ENCODE results near the gene NKIRAS1. TPM values are rescaled to one million over a fixed set of nuclear protein-coding genes. Genes with fewer than 3 reads are reported as not detected.

The NKIRAS1 gene
- total RNA-seq, 1 experiment from 2014 or later: 7.3 TPM

GRCh38 chr3:23948761-23949160, 32.0 kb upstream of the NKIRAS1 start:
- DNase-seq (ENCODE audit: low spot score) (no peak), ATAC-seq (no peak)
- Mint-ChIP-seq H3K9me3 (no peaks in the 10 kb centered on the region), H3K27ac (no peak overlapping the region), H3K4me3 (no peak overlapping the region), H3K27me3 (ENCODE audit: low read depth) (no peaks in the 10 kb centered on the region), H3K36me3 (0 out of 2 replicates have a peak, but pooled peaks cover 5% of the 10 kb centered on the region), H3K4me1 (peaks cover 45% of the 10 kb centered on the region)
- CTCF ChIA-PET: no interaction called here
- POLR2A ChIA-PET: interaction anchor here (0.6 to 6.3 kb wide), 2 partner anchors 28 to 32 kb away, joined by 4 to 31 read pairs; partner anchors contain the start of genes NKIRAS1 and RPL15
- TF ChIP-seq ZNF416 (CRISPR knock-in tag; IDR thresholded peaks at IDR 0.05) (no peak), KAT7 (CRISPR knock-in tag; IDR thresholded peaks at IDR 0.05; ENCODE audit: borderline replicate concordance) (no peak), NR2C2 (CRISPR knock-in tag; IDR thresholded peaks at IDR 0.05) (no peak), CREM (CRISPR knock-in tag; IDR thresholded peaks at IDR 0.05) (no peak), IRF2 (CRISPR knock-in tag; IDR thresholded peaks at IDR 0.05; ENCODE audit: borderline replicate concordance, low read depth) (no peak), FOXP1 (CRISPR knock-in tag; IDR thresholded peaks at IDR 0.05; ENCODE audit: borderline replicate concordance) (no peak), NR1H2 (CRISPR knock-in tag; IDR thresholded peaks at IDR 0.05) (no peak), ZNF423 (CRISPR knock-in tag; IDR thresholded peaks at IDR 0.05) (no peak), SP1 (CRISPR knock-in tag; conservative IDR thresholded peaks at IDR 0.05) (no peak), GTF2I (CRISPR knock-in tag; conservative IDR thresholded peaks at IDR 0.05) (no peak), CREB1 (CRISPR knock-in tag; IDR thresholded peaks at IDR 0.05) (no peak), SMAD4 (CRISPR knock-in tag; IDR thresholded peaks at IDR 0.05) (no peak), NFE2L1 (CRISPR knock-in tag; IDR thresholded peaks at IDR 0.05) (no peak), ARID4B (CRISPR knock-in tag; IDR thresholded peaks at IDR 0.05; ENCODE audit: borderline replicate concordance) (no peak), ZNF512 (CRISPR knock-in tag; IDR thresholded peaks at IDR 0.05; ENCODE audit: borderline replicate concordance) (no peak), ATF6 (CRISPR knock-in tag; IDR thresholded peaks at IDR 0.05) (no peak)
- TF ChIP-seq, protein P1, sequence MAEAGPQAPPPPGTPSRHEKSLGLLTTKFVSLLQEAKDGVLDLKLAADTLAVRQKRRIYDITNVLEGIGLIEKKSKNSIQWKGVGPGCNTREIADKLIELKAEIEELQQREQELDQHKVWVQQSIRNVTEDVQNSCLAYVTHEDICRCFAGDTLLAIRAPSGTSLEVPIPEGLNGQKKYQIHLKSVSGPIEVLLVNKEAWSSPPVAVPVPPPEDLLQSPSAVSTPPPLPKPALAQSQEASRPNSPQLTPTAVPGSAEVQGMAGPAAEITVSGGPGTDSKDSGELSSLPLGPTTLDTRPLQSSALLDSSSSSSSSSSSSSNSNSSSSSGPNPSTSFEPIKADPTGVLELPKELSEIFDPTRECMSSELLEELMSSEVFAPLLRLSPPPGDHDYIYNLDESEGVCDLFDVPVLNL (CRISPR knock-in tag; IDR thresholded peaks at IDR 0.05; ENCODE audit: borderline replicate concordance, low read depth): no peak

Data from WTC11 (cell line).